Measurements from ENCODE around the gene NOS3.

- TF ChIP-seq, protein P1, sequence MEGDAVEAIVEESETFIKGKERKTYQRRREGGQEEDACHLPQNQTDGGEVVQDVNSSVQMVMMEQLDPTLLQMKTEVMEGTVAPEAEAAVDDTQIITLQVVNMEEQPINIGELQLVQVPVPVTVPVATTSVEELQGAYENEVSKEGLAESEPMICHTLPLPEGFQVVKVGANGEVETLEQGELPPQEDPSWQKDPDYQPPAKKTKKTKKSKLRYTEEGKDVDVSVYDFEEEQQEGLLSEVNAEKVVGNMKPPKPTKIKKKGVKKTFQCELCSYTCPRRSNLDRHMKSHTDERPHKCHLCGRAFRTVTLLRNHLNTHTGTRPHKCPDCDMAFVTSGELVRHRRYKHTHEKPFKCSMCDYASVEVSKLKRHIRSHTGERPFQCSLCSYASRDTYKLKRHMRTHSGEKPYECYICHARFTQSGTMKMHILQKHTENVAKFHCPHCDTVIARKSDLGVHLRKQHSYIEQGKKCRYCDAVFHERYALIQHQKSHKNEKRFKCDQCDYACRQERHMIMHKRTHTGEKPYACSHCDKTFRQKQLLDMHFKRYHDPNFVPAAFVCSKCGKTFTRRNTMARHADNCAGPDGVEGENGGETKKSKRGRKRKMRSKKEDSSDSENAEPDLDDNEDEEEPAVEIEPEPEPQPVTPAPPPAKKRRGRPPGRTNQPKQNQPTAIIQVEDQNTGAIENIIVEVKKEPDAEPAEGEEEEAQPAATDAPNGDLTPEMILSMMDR (IDR thresholded peaks at IDR 0.05 in 8 of 11, conservative IDR thresholded peaks at IDR 0.05 in 3 of 11), result peak in 5 of 11 experiments; percentile 23 to 37 (median 25)
- TF ChIP-seq POLR2AphosphoS5 (IDR thresholded peaks at IDR 0.05), result peak in 2 of 3 donors; percentile 1 to 6
Measured at GRCh38 chr7:151012911-151013347, 22.1 kb downstream of the NOS3 start.

All from spleen (tissue), 7 donors.